HL-60 (cell line): ENCODE data around the gene DUSP2.

ENCODE experiments used
- DNase-seq, 2 experiments: peaks; one replicate each; pipeline ENCODE4 v3.0.0-alpha.2; 2010 to 2020; ENCODE audit warnings: low read depth in 1 of 2, low spot score in 1 of 2
- H3K27ac ChIP-seq: fragments of 250-450 bp; sonication (Bioruptor Pico); replicated peaks from 2 replicates; pipeline ENCODE4 v1.5.1; 2020; ENCODE audit warnings: mild to moderate bottlenecking, moderate library complexity
- H3K27me3 ChIP-seq: fragments of 250-450 bp; sonication (Bioruptor Pico); 2 replicates; pipeline ENCODE4 v1.5.1; 2021; ENCODE audit warnings: mild to moderate bottlenecking, moderate library complexity; ENCODE audit not compliant: insufficient read depth, poor library complexity, severe bottlenecking
- H3K4me3 ChIP-seq: replicated peaks from 2 replicates; pipeline ENCODE4 v1.5.1; 2011; ENCODE audit warnings: mild to moderate bottlenecking, control low read depth, low read length; ENCODE audit not compliant: insufficient read depth
- CTCF ChIP-seq: IDR thresholded peaks from one replicate; pipeline ENCODE4 v1.5.1; 2011; ENCODE audit warnings: low read length, control low read depth, inconsistent platforms; ENCODE audit not compliant: insufficient read depth
- GABPA ChIP-seq: IDR thresholded peaks from 2 replicates; pipeline ENCODE4 v1.6.1; 2012; ENCODE audit warnings: low read depth
- POLR2AphosphoS5 ChIP-seq: IDR thresholded peaks from 2 replicates; pipeline ENCODE4 v1.6.1; 2012; ENCODE audit warnings: low read depth
- REST ChIP-seq: IDR thresholded peaks from 2 replicates; pipeline ENCODE4 v1.6.1; 2012; ENCODE audit warnings: low read depth; ENCODE audit not compliant: insufficient replicate concordance
- SPI1 ChIP-seq: IDR thresholded peaks from 2 replicates; pipeline ENCODE4 v1.6.1; 2012; ENCODE audit warnings: low read depth, mild to moderate bottlenecking, borderline replicate concordance

The DUSP2 gene

GRCh38 chr2:96134421-96134820 lies 10.8 kb downstream of the DUSP2 start:
- no peaks in the 10 kb centered on the region for H3K27me3 ChIP-seq
- no peak overlapping the region for H3K27ac ChIP-seq
- DNase-seq, result no peak
- TF ChIP-seq POLR2AphosphoS5 (no peak), CTCF (no peak), GABPA (no peak), REST (no peak), SPI1 (no peak)
- no peak overlapping the region for H3K4me3 ChIP-seq

- H3K27me3 ChIP-seq, result no peaks in the 10 kb centered on the region
- no peak overlapping the region for H3K27ac ChIP-seq
- TF ChIP-seq CTCF (no peak), SPI1 (no peak), REST (no peak), POLR2AphosphoS5 (no peak), GABPA (no peak)
- DNase-seq, result no peak
- H3K4me3 ChIP-seq, result no peak overlapping the region
Observed at GRCh38 chr2:96131813-96132745, 13.2 kb downstream of the DUSP2 start.

- no peak for TF ChIP-seq GABPA
- TF ChIP-seq REST, result no peak
- TF ChIP-seq CTCF, result no peak
- TF ChIP-seq SPI1, result no peak
- no peak for TF ChIP-seq POLR2AphosphoS5
- no peak for DNase-seq
- H3K27me3 ChIP-seq, result no peaks in the 10 kb centered on the region
- no peak overlapping the region for H3K4me3 ChIP-seq
- no peak overlapping the region for H3K27ac ChIP-seq
Observed at GRCh38 chr2:96131152-96131812, 14.0 kb downstream of the DUSP2 start.
